H1 (cell line): ENCODE results near the gene TSGA10IP. TPM values are rescaled to one million over a fixed set of nuclear protein-coding genes. Genes with fewer than 3 reads are reported as not detected.

Experiments
- CTCF ChIA-PET: fragments of 300-600 bp; sonication (Branson Sonifier 250); formaldehyde crosslinking; loops from one replicate; lab custom pipeline; 2021; ENCODE audit not compliant: partially characterized antibody; lab: Charles Lee
- POLR2A ChIA-PET: fragments of 300-600 bp; sonication (Branson Sonifier 250); formaldehyde crosslinking; loops from one replicate; lab custom pipeline; 2021; ENCODE audit warnings: inconsistent platforms; ENCODE audit not compliant: partially characterized antibody; lab: Charles Lee
- DNase-seq, 2 experiments: peaks; one replicate each; pipeline versions ENCODE4 v3.0.0 to v3.0.0-alpha.2; 2010 to 2022; ENCODE audit warnings: low spot score in 2 of 2, low read depth in 1 of 2, mixed read lengths in 1 of 2
- FAIRE-seq: peaks from 2 replicates; lab custom pipeline; 2011; peaks lifted over from hg19 to GRCh38; lab: Jason Lieb, UNC
- H2AFZ ChIP-seq: 2 replicates; pipeline ENCODE4 v1.8.1; 2012; ENCODE audit warnings: low read length, inconsistent platforms
- H2AK5ac ChIP-seq: 2 replicates; pipeline ENCODE4 v1.6.1; 2013; ENCODE audit warnings: low read depth, low read length
- H2BK120ac ChIP-seq: replicated peaks from 2 replicates; pipeline ENCODE3; 2013; ENCODE audit warnings: low read depth, low read length, inconsistent platforms
- H2BK12ac ChIP-seq: 2 replicates; pipeline ENCODE4 v1.6.1; 2013; ENCODE audit warnings: low read depth, low read length
- H2BK15ac ChIP-seq: 2 replicates; pipeline ENCODE4 v1.6.1; 2013; ENCODE audit warnings: low read length
- H2BK20ac ChIP-seq: 2 replicates; pipeline ENCODE4 v1.6.1; 2013; ENCODE audit warnings: low read length
- H2BK5ac ChIP-seq: 2 replicates; pipeline ENCODE4 v1.6.1; 2013; ENCODE audit warnings: low read depth, low read length
- H3K14ac ChIP-seq: 2 replicates; pipeline ENCODE4 v1.6.1; 2013; ENCODE audit warnings: inconsistent platforms; ENCODE audit not compliant: insufficient read length
- H3K18ac ChIP-seq: 2 replicates; pipeline ENCODE4 v1.6.1; 2013; ENCODE audit warnings: low read length; ENCODE audit errors: extremely low read depth
- H3K23ac ChIP-seq: 2 replicates; pipeline ENCODE4 v1.6.1; 2013; ENCODE audit warnings: inconsistent platforms; ENCODE audit not compliant: insufficient read length
- H3K23me2 ChIP-seq: 2 replicates; pipeline ENCODE4 v1.6.1; 2013; ENCODE audit warnings: low read depth, low read length
- H3K27ac ChIP-seq: 2 replicates; pipeline ENCODE4 v1.6.1; 2011; ENCODE audit warnings: low read depth, low read length, inconsistent platforms
- H3K27me3 ChIP-seq, 4 experiments: replicated peaks in 1 of 4; 1 replicate in 1 of 4; 2 replicates in 3 of 4; pipeline versions ENCODE4 v1.6.1 to v1.8.1; 2011 to 2013; ENCODE audit warnings: low read length in 3 of 4, mild to moderate bottlenecking in 3 of 4, inconsistent platforms in 2 of 4, mixed read lengths in 2 of 4, moderate library complexity in 1 of 4; ENCODE audit not compliant: control insufficient read depth in 3 of 4, insufficient read depth in 3 of 4; ENCODE audit errors: extremely low read depth in 1 of 4
- H3K36me3 ChIP-seq, 4 experiments: 2 replicates each; pipeline versions ENCODE4 v1.6.1 to v1.8.1; 2011 to 2013; ENCODE audit warnings: mild to moderate bottlenecking in 4 of 4, low read length in 3 of 4, moderate library complexity in 2 of 4, control low read depth in 1 of 4, inconsistent platforms in 1 of 4; ENCODE audit not compliant: insufficient read depth in 4 of 4, control insufficient read depth in 2 of 4
- H3K4ac ChIP-seq: replicated peaks from 2 replicates; pipeline ENCODE3; 2013; ENCODE audit warnings: low read length, low read depth, mixed read lengths, inconsistent platforms; ENCODE audit not compliant: insufficient read length
- H3K4me1 ChIP-seq, 4 experiments: replicated peaks in 1 of 4; 1 replicate in 1 of 4; 2 replicates in 3 of 4; pipeline versions ENCODE4 v1.6.1 to v1.8.1; 2011 to 2013; ENCODE audit warnings: low read length in 3 of 4, inconsistent platforms in 2 of 4, mixed read lengths in 1 of 4; ENCODE audit not compliant: insufficient read depth in 4 of 4, control insufficient read depth in 3 of 4
- H3K4me2 ChIP-seq, 2 experiments: 2 replicates each; pipeline versions ENCODE4 v1.6.1 to v1.8.1; 2011 to 2013; ENCODE audit warnings: low read depth in 2 of 2, low read length in 2 of 2, control low read depth in 1 of 2, inconsistent platforms in 1 of 2, mild to moderate bottlenecking in 1 of 2; ENCODE audit not compliant: insufficient read depth in 1 of 2
- H3K4me3 ChIP-seq, 4 experiments: fragments of 200-600, 300-600 bp in 1 of 4; sonication (generic), shearing (Covaris generic), sonication (Bioruptor Twin) in 1 of 4; 2 replicates each; pipeline versions ENCODE4 v1.5.1 to v1.8.1; 2011 to 2016; ENCODE audit warnings: low read length in 4 of 4, low read depth in 3 of 4, control low read depth in 2 of 4, inconsistent platforms in 2 of 4, mild to moderate bottlenecking in 2 of 4, mixed read lengths in 1 of 4, moderate library complexity in 1 of 4; ENCODE audit not compliant: insufficient read depth in 2 of 4; ENCODE audit errors: extremely low read depth in 1 of 4
- H3K56ac ChIP-seq: replicated peaks from 2 replicates; pipeline ENCODE3; 2013; ENCODE audit warnings: low read depth, mild to moderate bottlenecking, mixed read lengths, low read length, inconsistent platforms; ENCODE audit not compliant: insufficient read length
- H3K79me1 ChIP-seq: 2 replicates; pipeline ENCODE4 v1.6.1; 2013; ENCODE audit warnings: low read depth, low read length, control low read depth
- H3K79me2 ChIP-seq, 2 experiments: 2 replicates each; pipeline versions ENCODE4 v1.6.1 to v1.8.1; 2012 to 2013; ENCODE audit warnings: low read length in 2 of 2, mild to moderate bottlenecking in 2 of 2, inconsistent platforms in 1 of 2; ENCODE audit not compliant: insufficient read depth in 2 of 2, control insufficient read depth in 1 of 2
- H3K9ac ChIP-seq, 4 experiments: replicated peaks in 1 of 4; 1 replicate in 1 of 4; 2 replicates in 3 of 4; pipeline versions ENCODE4 v1.6.1 to v1.8.1; 2011 to 2013; ENCODE audit warnings: low read depth in 3 of 4, low read length in 3 of 4, control low read depth in 2 of 4, mild to moderate bottlenecking in 2 of 4, moderate library complexity in 2 of 4, inconsistent platforms in 1 of 4; ENCODE audit errors: extremely low read depth in 1 of 4
- H3K9me3 ChIP-seq, 2 experiments: 2 replicates each; pipeline versions ENCODE4 v1.6.1 to v1.8.1; 2012 to 2013; ENCODE audit warnings: mild to moderate bottlenecking in 2 of 2, moderate library complexity in 2 of 2, control low read depth in 1 of 2, inconsistent platforms in 1 of 2, low read depth in 1 of 2, low read length in 1 of 2, mixed read lengths in 1 of 2; ENCODE audit not compliant: insufficient read depth in 2 of 2
- H4K20me1 ChIP-seq, 2 experiments: replicated peaks in 1 of 2; 2 replicates each; pipeline versions ENCODE3 to v1.8.1; 2011 to 2013; ENCODE audit warnings: inconsistent platforms in 2 of 2, low read length in 2 of 2, mild to moderate bottlenecking in 1 of 2; ENCODE audit not compliant: insufficient read depth in 2 of 2, control insufficient read depth in 1 of 2
- H4K5ac ChIP-seq: 2 replicates; pipeline ENCODE4 v1.6.1; 2013; ENCODE audit warnings: low read length, low read depth, mixed read lengths, inconsistent platforms; ENCODE audit not compliant: insufficient read length
- H4K8ac ChIP-seq: 2 replicates; pipeline ENCODE4 v1.8.0; 2013; ENCODE audit warnings: mild to moderate bottlenecking, moderate library complexity, low read length, inconsistent platforms; ENCODE audit not compliant: insufficient read depth; ENCODE audit errors: extremely low read depth
- H4K91ac ChIP-seq: replicated peaks from 2 replicates; pipeline ENCODE3; 2013; ENCODE audit warnings: low read length, mixed read lengths, inconsistent platforms; ENCODE audit not compliant: insufficient read length
- WGBS, 2 experiments: shearing (Covaris generic) in 1 of 2; methylation state at CpG; one replicate each; pipeline versions ENCODE4 v1.1.6 to v1.1.7; 2013 to 2015; ENCODE audit warnings: low lambda C conversion rate in 2 of 2, mixed read lengths in 2 of 2, inconsistent platforms in 1 of 2, low coverage in 1 of 2, missing lambda C conversion rate in 1 of 2; ENCODE audit not compliant: insufficient replicate concordance in 2 of 2, insufficient coverage in 1 of 2, insufficient read length in 1 of 2; ENCODE audit errors: extremely low coverage in 1 of 2, missing lambda C conversion rate in 1 of 2; 5-methylcytosine and 5-hydroxymethylcytosine counted together
- polyA plus RNA-seq, 7 experiments: library from polyadenylated mRNA; depleted of rRNA in 3 of 7; stranded (reverse) in 5 of 7; unstranded in 2 of 7; fragments of >200 nt in 5 of 7; fragments of 200-250 nt in 2 of 7; gene quantifications; 1 replicate in 5 of 7; 2 replicates in 1 of 7; 4 replicates in 1 of 7; pipeline versions ENCODE4 v1.2.1 to v1.2.3, GENCODE V29; 2011 to 2013; ENCODE audit warnings: missing spikeins in 2 of 7, mixed read lengths in 2 of 7
- total RNA-seq: library from RNA; stranded (reverse); fragmentation: NEBNext Ultra II Directional; extraction: Animal tissue kit (Norgen Biotek cat#: 25700); gene quantifications from 2 replicates; pipeline ENCODE4 v1.2.1, GENCODE V29; 2021

TSGA10IP gene
- total and polyA plus RNA-seq, 2 of the 8 experiments (the other 6 are each of a cell fraction or from before 2014, with no cell fraction given): 1.9 to 6.0 TPM

GRCh38 chr11:65958291-65958690, 13.0 kb downstream of the TSGA10IP start:
- Histone ChIP-seq H3K23ac (no peak overlapping the region), H2AFZ (no peak overlapping the region), H3K23me2 (peaks cover 12% of the 10 kb centered on the region; the same call in 1 of the 2 replicates), H4K5ac (no peak overlapping the region), H2BK12ac (no peak overlapping the region), H2BK15ac (no peak overlapping the region), H3K27ac (no peak overlapping the region), H3K9me3 (no peaks in the 10 kb centered on the region), H4K91ac (no peak overlapping the region), H3K18ac (no peak overlapping the region), H4K20me1 (no peaks in the 10 kb centered on the region), H2AK5ac (no peak overlapping the region), H3K4me2 (no peak overlapping the region), H3K79me1 (peaks cover 9% of the 10 kb centered on the region), H3K4me1 (peaks cover 0 to 14% (median 3%) of the 10 kb centered on the region in 4 experiments; a peak in 5 of 7 replicates), H4K8ac (peak overlapping the region; percentile 80; the same call in 1 of the 2 replicates), H2BK5ac (no peak overlapping the region), H3K56ac (no peak overlapping the region), H3K14ac (no peak overlapping the region), H2BK120ac (no peak overlapping the region), H3K36me3 (no peaks in the 10 kb centered on the region), H3K9ac (peak overlapping the region in 1 of 4 experiments; percentile 43; a peak in 1 of 7 replicates), H2BK20ac (no peak overlapping the region), H3K79me2 (peaks cover 11 to 13% of the 10 kb centered on the region in 2 experiments), H3K27me3 (no peaks in the 10 kb centered on the region), H3K4me3 (no peak overlapping the region), H3K4ac (no peak overlapping the region)
- POLR2A ChIA-PET: interaction anchor here (0.8 to 2.5 kb wide), 4 partner anchors 12 to 32 kb away, joined by 3 to 13 read pairs (median 3); partner anchors contain the start of gene TSGA10IP
- 79% methylated on average over 4 of the region's 4 CpGs; no CpG with 5 or more reads in 1 of the 2 experiments for WGBS, 2 experiments
- DNase-seq (no peak), FAIRE-seq (no peak)
- CTCF ChIA-PET: interaction anchor here (0.6 to 2.8 kb wide), 8 partner anchors 11 to 356 kb away, joined by 3 to 16 read pairs (median 3); partner anchors contain the start of gene CCDC85B
